ENCODE results near the gene MTA3.

GRCh38 chr2:42755191-42755880, 186.9 kb downstream of the MTA3 start:
- TF ChIP-seq OTX1 (CRISPR knock-in tag; IDR thresholded peaks at IDR 0.05) (no peak), FOS (IDR thresholded peaks at IDR 0.05; ENCODE audit: extremely low read depth, insufficient read length) (no peak), EZH2 (IDR thresholded peaks at IDR 0.05; ENCODE audit: borderline replicate concordance, low read depth, low read length) (no peak), ARID3A (IDR thresholded peaks at IDR 0.05; ENCODE audit: borderline replicate concordance, low read depth, low read length) (no peak), POLR2AphosphoS5 (IDR thresholded peaks at IDR 0.05; ENCODE audit: control insufficient read depth, insufficient read depth, low read depth, low read length) (no peak), ZEB2 (IDR thresholded peaks at IDR 0.05) (no peak), TRIM24 (IDR thresholded peaks at IDR 0.05) (no peak), TFAP4 (CRISPR knock-in tag; IDR thresholded peaks at IDR 0.05; ENCODE audit: borderline replicate concordance) (no peak)
- TF ChIP-seq, protein P1, sequence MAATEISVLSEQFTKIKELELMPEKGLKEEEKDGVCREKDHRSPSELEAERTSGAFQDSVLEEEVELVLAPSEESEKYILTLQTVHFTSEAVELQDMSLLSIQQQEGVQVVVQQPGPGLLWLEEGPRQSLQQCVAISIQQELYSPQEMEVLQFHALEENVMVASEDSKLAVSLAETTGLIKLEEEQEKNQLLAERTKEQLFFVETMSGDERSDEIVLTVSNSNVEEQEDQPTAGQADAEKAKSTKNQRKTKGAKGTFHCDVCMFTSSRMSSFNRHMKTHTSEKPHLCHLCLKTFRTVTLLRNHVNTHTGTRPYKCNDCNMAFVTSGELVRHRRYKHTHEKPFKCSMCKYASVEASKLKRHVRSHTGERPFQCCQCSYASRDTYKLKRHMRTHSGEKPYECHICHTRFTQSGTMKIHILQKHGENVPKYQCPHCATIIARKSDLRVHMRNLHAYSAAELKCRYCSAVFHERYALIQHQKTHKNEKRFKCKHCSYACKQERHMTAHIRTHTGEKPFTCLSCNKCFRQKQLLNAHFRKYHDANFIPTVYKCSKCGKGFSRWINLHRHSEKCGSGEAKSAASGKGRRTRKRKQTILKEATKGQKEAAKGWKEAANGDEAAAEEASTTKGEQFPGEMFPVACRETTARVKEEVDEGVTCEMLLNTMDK (IDR thresholded peaks at IDR 0.05; ENCODE audit: borderline replicate concordance, insufficient read depth, low read depth, low read length, poor library complexity, severe bottlenecking), result no peak
- TF ChIP-seq, protein P2, sequence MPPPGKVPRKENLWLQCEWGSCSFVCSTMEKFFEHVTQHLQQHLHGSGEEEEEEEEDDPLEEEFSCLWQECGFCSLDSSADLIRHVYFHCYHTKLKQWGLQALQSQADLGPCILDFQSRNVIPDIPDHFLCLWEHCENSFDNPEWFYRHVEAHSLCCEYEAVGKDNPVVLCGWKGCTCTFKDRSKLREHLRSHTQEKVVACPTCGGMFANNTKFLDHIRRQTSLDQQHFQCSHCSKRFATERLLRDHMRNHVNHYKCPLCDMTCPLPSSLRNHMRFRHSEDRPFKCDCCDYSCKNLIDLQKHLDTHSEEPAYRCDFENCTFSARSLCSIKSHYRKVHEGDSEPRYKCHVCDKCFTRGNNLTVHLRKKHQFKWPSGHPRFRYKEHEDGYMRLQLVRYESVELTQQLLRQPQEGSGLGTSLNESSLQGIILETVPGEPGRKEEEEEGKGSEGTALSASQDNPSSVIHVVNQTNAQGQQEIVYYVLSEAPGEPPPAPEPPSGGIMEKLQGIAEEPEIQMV (tag; conservative IDR thresholded peaks at IDR 0.05; ENCODE audit: low read depth), result no peak

Measured in K562 (cell line).